Kidney (tissue), 14 donors: ENCODE data around the gene AP5Z1. TPM values are rescaled to one million over a fixed set of nuclear protein-coding genes. Genes with fewer than 3 reads are reported as not detected.

Source experiments
- DNase-seq, 5 donors: peaks; one replicate each; pipeline ENCODE4 v3.0.0-alpha.2; 2013 to 2020
- FAIRE-seq: peaks from 2 replicates; lab custom pipeline; 2012; peaks lifted over from hg19 to GRCh38; lab: Jason Lieb, UNC
- H3K27ac ChIP-seq, 2 donors: one replicate each; pipeline ENCODE4 v1.7.0; 2013; ENCODE audit warnings: low read depth in 2 of 2, low read length in 2 of 2, inconsistent platforms in 1 of 2
- H3K27me3 ChIP-seq: one replicate; pipeline ENCODE4 v1.7.1; 2013; ENCODE audit warnings: low read length, inconsistent platforms; ENCODE audit not compliant: control insufficient read depth, insufficient read depth
- H3K36me3 ChIP-seq, 3 donors: one replicate each; pipeline versions ENCODE4 v1.7.0 to v1.7.1; 2013; ENCODE audit warnings: low read length in 3 of 3, control low read depth in 1 of 3, inconsistent platforms in 1 of 3; ENCODE audit not compliant: insufficient read depth in 3 of 3, control insufficient read depth in 2 of 3
- H3K4me1 ChIP-seq, 3 donors: one replicate each; pipeline versions ENCODE4 v1.7.0 to v1.7.1; 2013; ENCODE audit warnings: low read length in 3 of 3, inconsistent platforms in 1 of 3, low read depth in 1 of 3; ENCODE audit not compliant: control insufficient read depth in 2 of 3, insufficient read depth in 2 of 3
- H3K4me3 ChIP-seq, 3 donors: one replicate each; pipeline versions ENCODE4 v1.7.0 to v1.8.1; 2013; ENCODE audit warnings: low read length in 3 of 3, control low read depth in 1 of 3, inconsistent platforms in 1 of 3
- H3K9ac ChIP-seq, 3 donors: one replicate each; pipeline versions ENCODE4 v1.7.0 to v1.7.1; 2013; ENCODE audit warnings: low read length in 3 of 3, control low read depth in 1 of 3, inconsistent platforms in 1 of 3
- H3K9me3 ChIP-seq, 3 donors: one replicate each; pipeline versions ENCODE4 v1.7.0 to v1.7.1; 2013; ENCODE audit warnings: low read length in 3 of 3, control low read depth in 1 of 3, inconsistent platforms in 1 of 3; ENCODE audit not compliant: control insufficient read depth in 2 of 3, insufficient read depth in 1 of 3
- CTCF ChIP-seq: IDR thresholded peaks from 3 replicates; pipeline ENCODE4 v1.5.1; 2012; ENCODE audit warnings: mild to moderate bottlenecking, moderate library complexity, borderline replicate concordance; ENCODE audit not compliant: insufficient read depth; ENCODE audit errors: extremely low read depth
- intact Hi-C: fragments of 100-400 bp; cut with DNase I; formaldehyde crosslinking; loops from one replicate; pipeline ENCODE4 v1.11.1; 2022
- polyA plus RNA-seq: library from polyadenylated mRNA; stranded (reverse); fragments of 350-450 nt; fragmentation: Illumina TruSeq; extraction: RNeasy Lipid Tissue Mini Kit (QIAGEN cat#74804); gene quantifications from one replicate; pipeline ENCODE4 v1.2.3, GENCODE V29; 2014; ENCODE audit warnings: low read depth, low replicate concordance; ENCODE audit not compliant: insufficient read depth
- total RNA-seq: library from RNA; stranded (reverse); fragmentation: NEBNext Ultra II Directional; extraction: Animal tissue kit (Norgen Biotek cat#: 25700); gene quantifications from one replicate; pipeline ENCODE4 v1.2.1, GENCODE V29; 2021
- donor health status: control.
- donor health status: control.
- donor health status: control.
- donor health status: control.
- donor health status: control.
- donor health status: DM: yes; HTN: yes; CAD: no.
- donor health status: Normal renal cell carcinoma (clear cell type).

AP5Z1 gene
- total and polyA plus RNA-seq, 2 donors from 2014 or later: 23.4 to 38.5 TPM

DNA sequence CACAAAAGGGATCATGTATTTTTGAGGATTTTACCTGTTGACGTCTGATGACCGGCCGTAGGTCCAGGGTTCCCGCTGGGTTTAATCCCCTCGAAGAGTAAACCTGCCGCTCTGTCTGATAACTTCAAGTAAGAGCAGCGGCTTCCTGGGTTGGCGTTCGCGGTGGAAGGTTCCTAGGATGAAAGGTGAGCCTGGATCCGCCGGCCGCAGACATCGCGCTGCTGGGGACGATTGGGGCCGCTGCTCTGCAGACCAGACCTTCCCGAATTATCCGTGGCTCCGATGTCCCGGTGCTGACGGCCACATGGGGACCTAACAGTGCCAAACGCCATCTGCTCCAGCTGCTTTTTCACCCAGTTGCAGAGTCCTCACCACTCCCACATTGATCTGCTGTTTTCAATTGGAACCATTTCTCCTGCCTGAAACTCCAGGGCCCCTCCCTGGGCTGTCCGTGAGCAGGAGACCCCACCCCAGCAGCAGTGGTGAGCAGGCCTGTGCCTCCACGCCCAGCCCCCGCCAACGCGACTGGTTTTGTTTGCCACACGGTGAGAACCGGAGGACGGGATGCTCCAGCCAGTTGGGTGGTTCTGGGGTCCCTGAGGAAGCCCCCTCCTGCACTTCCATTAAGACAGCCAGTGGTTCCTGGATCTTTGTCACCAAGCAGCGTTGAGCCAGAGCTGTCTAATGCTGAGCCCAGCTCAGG is 12.2 kb upstream of the AP5Z1 start:
- Histone ChIP-seq H3K9me3 (no peaks in the 10 kb centered on the region), H3K4me1 (no peaks in the 10 kb centered on the region), H3K27me3 (no peaks in the 10 kb centered on the region), H3K4me3 (no peak overlapping the region), H3K27ac (no peak overlapping the region), H3K36me3 (peaks cover 0 to 43% (median 22%) of the 10 kb centered on the region in 3 donors), H3K9ac (no peak overlapping the region)
- TF ChIP-seq CTCF: no peak
- no peak for FAIRE-seq
- intact Hi-C loops: no loop called here
- DNase-seq: no peak

DNA sequence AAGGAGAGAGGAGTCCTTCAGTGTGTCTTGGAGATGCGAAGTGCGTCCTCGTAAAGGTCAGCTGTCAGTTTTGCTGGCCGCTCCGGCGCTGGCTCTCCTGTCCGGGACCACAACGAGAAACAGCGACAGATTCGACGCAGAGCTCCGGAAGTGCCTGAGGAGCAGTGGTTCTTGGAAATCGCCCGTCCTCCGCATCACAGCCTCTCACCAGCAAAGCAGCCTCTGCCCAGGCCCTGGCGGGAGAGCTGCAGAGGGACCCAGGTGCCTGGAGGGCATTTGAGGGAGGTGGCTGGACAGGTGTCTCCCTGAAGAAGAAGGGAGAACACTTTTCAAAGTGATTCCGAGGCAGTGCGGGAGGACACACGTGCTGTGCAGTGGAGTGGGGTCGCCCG is 11.6 kb upstream of the AP5Z1 start:
- no peak for DNase-seq
- Histone ChIP-seq H3K36me3 (peaks cover 0 to 40% (median 19%) of the 10 kb centered on the region in 3 donors), H3K4me1 (no peaks in the 10 kb centered on the region), H3K27me3 (no peaks in the 10 kb centered on the region), H3K27ac (no peak overlapping the region), H3K9ac (no peak overlapping the region), H3K9me3 (no peaks in the 10 kb centered on the region), H3K4me3 (no peak overlapping the region)
- TF ChIP-seq CTCF: no peak
- no peak for FAIRE-seq
- intact Hi-C loops: no loop called here

- no peak overlapping the region for H3K27ac ChIP-seq
- peaks cover 0 to 39% (median 19%) of the 10 kb centered on the region in 3 donors for H3K36me3 ChIP-seq
- intact Hi-C loops: no loop called here
- no peaks in the 10 kb centered on the region for H3K27me3 ChIP-seq
- no peak overlapping the region for H3K9ac ChIP-seq
- TF ChIP-seq CTCF: no peak
- no peaks in the 10 kb centered on the region for H3K4me1 ChIP-seq
- FAIRE-seq (no peak), DNase-seq (no peak)
- no peak overlapping the region for H3K4me3 ChIP-seq
- no peaks in the 10 kb centered on the region for H3K9me3 ChIP-seq
These were observed 10.9 kb upstream of the AP5Z1 start for GRCh38 chr7:4764402-4765007.
